GM12873 (cell line): ENCODE data around the gene RCAN2.

Experiments
- TF ChIP-seq, protein P1 (sequence below): IDR thresholded peaks from 2 replicates; pipeline ENCODE4 v1.5.1; 2012; ENCODE audit warnings: low read depth, mild to moderate bottlenecking, moderate library complexity, low read length, control low read depth; ENCODE audit not compliant: insufficient read depth; ENCODE audit errors: missing control alignments

RCAN2 gene

DNA sequence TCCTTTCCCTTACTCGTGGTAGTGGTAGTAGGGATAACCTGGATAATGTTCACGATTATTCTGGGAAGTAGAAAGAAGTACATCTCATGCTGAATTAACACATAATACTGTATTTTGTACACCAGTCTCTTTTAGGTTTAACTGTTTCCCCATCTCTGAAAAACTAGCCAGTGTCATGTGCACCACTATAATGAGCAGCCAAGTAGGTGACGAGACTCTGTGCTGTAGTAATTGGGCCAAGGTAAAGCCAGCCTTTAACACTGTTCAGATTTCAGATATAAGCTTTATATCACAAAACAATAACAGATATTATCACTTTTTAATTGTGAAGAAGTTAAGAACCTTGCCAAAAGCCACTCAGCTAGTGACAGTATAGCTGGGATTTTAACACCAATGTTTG, 219.5 kb downstream of the RCAN2 start:
- TF ChIP-seq, protein P1, sequence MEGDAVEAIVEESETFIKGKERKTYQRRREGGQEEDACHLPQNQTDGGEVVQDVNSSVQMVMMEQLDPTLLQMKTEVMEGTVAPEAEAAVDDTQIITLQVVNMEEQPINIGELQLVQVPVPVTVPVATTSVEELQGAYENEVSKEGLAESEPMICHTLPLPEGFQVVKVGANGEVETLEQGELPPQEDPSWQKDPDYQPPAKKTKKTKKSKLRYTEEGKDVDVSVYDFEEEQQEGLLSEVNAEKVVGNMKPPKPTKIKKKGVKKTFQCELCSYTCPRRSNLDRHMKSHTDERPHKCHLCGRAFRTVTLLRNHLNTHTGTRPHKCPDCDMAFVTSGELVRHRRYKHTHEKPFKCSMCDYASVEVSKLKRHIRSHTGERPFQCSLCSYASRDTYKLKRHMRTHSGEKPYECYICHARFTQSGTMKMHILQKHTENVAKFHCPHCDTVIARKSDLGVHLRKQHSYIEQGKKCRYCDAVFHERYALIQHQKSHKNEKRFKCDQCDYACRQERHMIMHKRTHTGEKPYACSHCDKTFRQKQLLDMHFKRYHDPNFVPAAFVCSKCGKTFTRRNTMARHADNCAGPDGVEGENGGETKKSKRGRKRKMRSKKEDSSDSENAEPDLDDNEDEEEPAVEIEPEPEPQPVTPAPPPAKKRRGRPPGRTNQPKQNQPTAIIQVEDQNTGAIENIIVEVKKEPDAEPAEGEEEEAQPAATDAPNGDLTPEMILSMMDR: no peak

DNA sequence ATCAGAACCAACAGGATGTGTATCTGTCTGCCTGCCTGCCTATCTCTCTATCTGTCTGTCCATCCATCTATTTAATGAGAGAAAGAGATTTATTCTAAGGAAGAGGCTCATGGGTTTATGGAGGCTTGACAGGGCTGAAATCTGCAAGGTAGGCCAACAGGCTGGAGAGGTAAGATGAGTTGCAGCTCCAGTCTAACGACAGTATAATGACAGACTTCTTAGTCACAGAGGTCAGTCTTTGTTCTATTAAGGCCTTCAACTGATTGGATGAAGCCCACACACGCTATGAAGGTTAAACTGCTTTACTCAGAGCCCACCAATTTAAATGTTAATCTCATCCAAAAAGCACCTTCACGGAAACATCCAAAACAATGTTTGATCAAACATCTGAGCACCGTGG, 220.1 kb downstream of the RCAN2 start:
- TF ChIP-seq, protein P1: no peak

DNA sequence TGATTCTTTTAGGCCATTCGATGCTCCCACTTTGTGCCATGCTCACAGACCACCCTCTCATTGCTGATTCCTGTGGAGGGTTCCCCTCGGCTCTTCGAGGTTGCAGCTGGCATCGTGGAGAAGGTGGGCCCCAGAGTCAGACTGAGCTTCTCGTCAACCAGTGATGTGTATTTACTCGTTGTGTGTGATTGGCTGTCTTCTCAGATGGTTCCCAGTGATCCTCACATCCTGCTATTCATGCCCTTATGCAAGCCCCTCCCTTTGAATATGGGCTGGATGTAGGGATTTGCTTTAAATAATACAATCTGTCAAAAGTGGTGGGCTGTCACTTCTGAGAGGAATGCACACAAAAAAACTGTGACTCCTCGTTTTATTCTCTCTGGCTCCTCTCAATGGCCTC, 220.9 kb downstream of the RCAN2 start:
- TF ChIP-seq, protein P1: no peak

DNA sequence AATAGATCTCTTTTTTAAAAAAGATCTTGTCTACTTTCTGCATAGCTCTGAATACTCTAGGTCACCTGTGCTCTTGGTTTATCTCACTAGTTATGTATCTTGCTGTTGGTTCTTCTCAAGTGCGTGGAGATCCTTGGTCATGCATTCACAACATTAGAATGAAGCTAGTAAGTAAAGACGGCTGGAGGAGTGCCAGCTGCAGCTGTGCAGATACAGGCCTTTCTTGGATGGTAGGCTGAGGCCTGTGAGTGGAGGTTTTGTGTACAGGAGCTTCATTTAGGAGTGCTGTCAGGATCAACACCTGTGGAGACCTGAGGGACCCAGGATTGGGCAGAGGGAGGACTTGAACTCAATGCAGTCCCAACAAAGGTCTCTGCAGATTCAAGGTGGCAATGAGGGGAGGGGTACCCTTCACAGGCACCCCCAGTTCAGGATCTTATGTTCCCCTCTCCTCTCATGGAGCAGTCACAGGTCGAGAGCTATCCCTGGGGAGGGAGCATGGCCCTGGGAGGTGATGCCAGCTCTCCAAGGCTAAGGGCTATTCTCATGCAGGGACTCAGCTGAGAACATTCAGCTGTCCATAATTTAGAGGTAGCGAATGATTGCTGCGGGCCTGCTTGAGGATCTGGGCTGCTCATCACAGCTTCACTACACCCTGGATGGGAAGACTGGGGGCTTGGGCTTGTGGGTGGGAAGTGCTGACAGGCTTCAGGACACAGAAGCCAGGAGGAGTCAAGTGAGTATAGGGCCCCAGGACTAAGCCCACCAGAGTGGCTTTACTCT, 221.6 kb downstream of the RCAN2 start:
- TF ChIP-seq, protein P1: no peak

DNA sequence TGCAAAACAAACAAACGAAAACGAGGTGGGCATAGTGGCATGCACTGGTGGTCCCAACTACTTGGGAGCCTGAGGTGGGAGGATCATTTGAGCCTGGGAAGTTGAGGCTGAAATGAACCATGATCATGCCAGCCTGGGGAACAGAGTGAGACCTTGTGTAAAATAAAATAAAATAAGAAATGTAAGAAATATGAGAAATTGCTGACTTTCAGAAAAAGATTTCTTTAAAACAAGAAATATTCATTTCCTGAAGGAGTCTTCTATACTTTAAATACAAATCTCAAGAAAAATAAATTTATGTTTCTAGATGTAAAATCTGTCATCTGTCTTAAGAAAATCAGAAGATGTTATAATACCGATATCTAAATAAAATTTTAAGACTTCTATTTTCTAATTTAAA, 223.7 kb downstream of the RCAN2 start:
- TF ChIP-seq, protein P1: no peak

DNA sequence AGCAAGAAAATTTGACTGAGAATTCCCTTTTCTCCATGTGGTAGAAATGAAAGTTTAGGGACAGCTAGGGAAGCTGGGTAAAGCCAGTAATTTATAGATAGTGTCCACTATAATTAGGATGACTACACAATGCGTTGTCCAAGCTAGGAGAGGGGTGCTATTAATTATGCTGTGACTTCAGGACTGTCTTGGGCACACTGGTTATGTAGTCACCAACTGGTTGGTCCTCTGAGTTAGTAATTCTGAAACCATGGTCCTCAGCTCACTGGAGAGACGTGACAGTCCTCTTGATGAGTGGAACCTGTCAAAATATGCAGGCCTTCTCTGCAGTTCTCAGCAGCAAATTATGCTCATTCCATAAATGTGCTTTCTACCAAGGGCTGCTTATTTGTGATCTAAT, 225.9 kb downstream of the RCAN2 start:
- TF ChIP-seq, protein P1: no peak

DNA sequence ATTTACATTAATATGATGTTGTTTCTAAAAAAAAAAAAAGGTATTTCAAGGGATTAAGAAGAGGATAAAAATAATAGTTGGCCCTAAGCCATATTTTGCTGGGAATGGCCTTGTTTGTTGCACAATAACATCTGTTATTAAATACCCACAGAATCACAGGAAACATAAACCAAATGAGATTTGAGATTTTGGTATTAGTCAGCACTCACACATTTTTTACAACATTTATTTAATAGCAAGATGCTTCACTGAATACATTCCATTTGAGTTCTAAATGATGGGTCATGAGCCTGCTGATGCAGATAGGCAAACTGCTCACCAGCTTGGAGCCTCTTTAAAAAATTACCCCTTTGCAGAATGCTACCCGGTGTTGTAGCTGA, 227.6 kb downstream of the RCAN2 start:
- TF ChIP-seq, protein P1: no peak
